BJ (cell line): Measurements from ENCODE around the gene MEOX2. TPM values are rescaled to one million over a fixed set of nuclear protein-coding genes. Genes with fewer than 3 reads are reported as not detected.

ENCODE experiments used
- CTCF ChIA-PET: fragments of 350-600 bp; formaldehyde crosslinking; extraction: SDS; loops from one replicate; lab custom pipeline; 2021; ENCODE audit warnings: antibody characterized with exemption, inconsistent platforms; lab: Yijun Ruan, JAX
- POLR2A ChIA-PET: fragments of 300-600 bp; sonication (Branson Sonifier 250); formaldehyde crosslinking; extraction: SDS; loops from one replicate; lab custom pipeline; 2021; ENCODE audit warnings: antibody characterized with exemption; lab: Charles Lee
- DNase-seq: peaks from one replicate; pipeline ENCODE4 v3.0.0-alpha.2; 2011; ENCODE audit warnings: low read depth
- H3K27me3 ChIP-seq: 2 replicates; pipeline ENCODE4 v1.6.0; 2011; ENCODE audit warnings: low read length; ENCODE audit not compliant: control insufficient read depth, insufficient read depth
- H3K36me3 ChIP-seq: 2 replicates; pipeline ENCODE4 v1.5.1; 2011; ENCODE audit warnings: low read length; ENCODE audit not compliant: control insufficient read depth, insufficient read depth
- H3K4me3 ChIP-seq: 2 replicates; pipeline ENCODE4 v1.5.1; 2011; ENCODE audit warnings: low read depth, mild to moderate bottlenecking, control low read depth, low read length
- CTCF ChIP-seq: IDR thresholded peaks from 2 replicates; pipeline ENCODE4 v1.5.1; 2011; ENCODE audit warnings: low read depth, mild to moderate bottlenecking, control low read depth, inconsistent platforms, low read length, moderate library complexity; ENCODE audit not compliant: insufficient read depth
- polyA plus RNA-seq: library from polyadenylated mRNA; depleted of rRNA; stranded (reverse); fragments of >200 nt; gene quantifications from 2 replicates; pipeline ENCODE4 v1.2.3, GENCODE V29; 2011

Gene MEOX2
- polyA plus RNA-seq, 1 experiment = not detected

GRCh38 chr7:15609287-15609686, 77.2 kb downstream of the MEOX2 start:
- H3K36me3 ChIP-seq = no peaks in the 10 kb centered on the region
- H3K27me3 ChIP-seq = no peaks in the 10 kb centered on the region
- no peak for TF ChIP-seq CTCF
- no peak for DNase-seq
- POLR2A ChIA-PET = no interaction called here
- CTCF ChIA-PET = interaction anchor here (1.1 kb wide), 1 partner anchor 40 kb away, joined by 3 read pairs; no protein-coding TSS in a partner anchor
- no peak overlapping the region for H3K4me3 ChIP-seq

- no peaks in the 10 kb centered on the region for H3K36me3 ChIP-seq
- CTCF ChIA-PET = interaction anchor here (0.7 kb wide), 1 partner anchor 170 kb away, joined by 3 read pairs; no protein-coding TSS in a partner anchor
- POLR2A ChIA-PET = no interaction called here
Measured at GRCh38 chr7:15607529-15608210, 78.8 kb downstream of the MEOX2 start.

GRCh38 chr7:15606561-15606960, 79.9 kb downstream of the MEOX2 start:
- TF ChIP-seq CTCF = no peak
- no peaks in the 10 kb centered on the region for H3K27me3 ChIP-seq
- no peak overlapping the region for H3K4me3 ChIP-seq
- ChIA-PET CTCF (no interaction called here), POLR2A (no interaction called here)
- no peak for DNase-seq
- no peaks in the 10 kb centered on the region for H3K36me3 ChIP-seq

More at GRCh38 chr7:15607529-15608210, 78.8 kb downstream of the MEOX2 start:
- TF ChIP-seq CTCF = no peak
- Histone ChIP-seq H3K27me3 (no peaks in the 10 kb centered on the region), H3K4me3 (no peak overlapping the region)
- no peak for DNase-seq

- ChIA-PET CTCF (no interaction called here), POLR2A (no interaction called here)
- no peak for DNase-seq
- no peak for TF ChIP-seq CTCF
- no peaks in the 10 kb centered on the region for H3K36me3 ChIP-seq
- no peak overlapping the region for H3K4me3 ChIP-seq
- no peaks in the 10 kb centered on the region for H3K27me3 ChIP-seq
Measured at GRCh38 chr7:15604166-15604565, 82.3 kb downstream of the MEOX2 start.

GRCh38 chr7:15603124-15603523, 83.4 kb downstream of the MEOX2 start:
- no peaks in the 10 kb centered on the region for H3K27me3 ChIP-seq
- TF ChIP-seq CTCF = no peak
- no peak overlapping the region for H3K4me3 ChIP-seq
- CTCF ChIA-PET = no interaction called here
- no peak for DNase-seq
- POLR2A ChIA-PET = no interaction called here
- H3K36me3 ChIP-seq = no peaks in the 10 kb centered on the region
